AG04449 (cell line): ENCODE measurements around the gene ZNF789.

Experiments
- CTCF ChIA-PET: fragments of 350-600 bp; formaldehyde crosslinking; extraction: SDS; loops from one replicate; lab custom pipeline; 2021; ENCODE audit warnings: antibody characterized with exemption; lab: Yijun Ruan, JAX
- POLR2A ChIA-PET: fragments of 400-600, 350-600 bp; formaldehyde crosslinking; extraction: SDS; loops from one replicate; lab custom pipeline; 2020; ENCODE audit warnings: antibody characterized with exemption, inconsistent platforms; lab: Yijun Ruan, JAX
- DNase-seq: peaks from one replicate; pipeline ENCODE4 v3.0.0-alpha.2; 2010; ENCODE audit warnings: low read depth, low spot score
- H3K4me3 ChIP-seq: 2 replicates; pipeline ENCODE4 v1.5.1; 2011; ENCODE audit warnings: low read depth, mild to moderate bottlenecking, control low read depth, low read length
- CTCF ChIP-seq: IDR thresholded peaks from one replicate; pipeline ENCODE4 v1.5.1; 2011; ENCODE audit warnings: mild to moderate bottlenecking, moderate library complexity, low read length, control low read depth, inconsistent platforms; ENCODE audit not compliant: insufficient read depth; ENCODE audit errors: missing control alignments

ZNF789 gene

GRCh38 chr7:99478464-99479440, 6.1 kb downstream of the ZNF789 start:
- POLR2A ChIA-PET: no interaction called here
- no peak overlapping the region for H3K4me3 ChIP-seq
- no peak for TF ChIP-seq CTCF
- CTCF ChIA-PET: no interaction called here
- DNase-seq: no peak

GRCh38 chr7:99485094-99485493, 12.4 kb downstream of the ZNF789 start:
- DNase-seq: no peak
- H3K4me3 ChIP-seq: no peak overlapping the region
- ChIA-PET CTCF (no interaction called here), POLR2A (no interaction called here)
- no peak for TF ChIP-seq CTCF

GRCh38 chr7:99489235-99489634, 16.5 kb downstream of the ZNF789 start:
- DNase-seq: no peak
- ChIA-PET POLR2A (no interaction called here), CTCF (interaction anchor here (1.0 kb wide), 1 partner anchor 14 kb away, joined by 3 read pairs; no protein-coding TSS in a partner anchor)
- H3K4me3 ChIP-seq: no peak overlapping the region
- no peak for TF ChIP-seq CTCF

- DNase-seq: no peak
- ChIA-PET POLR2A (no interaction called here), CTCF (interaction anchor here (1.0 kb wide), 1 partner anchor 90 kb away, joined by 3 read pairs; no protein-coding TSS in a partner anchor)
These were observed 18.2 kb downstream of the ZNF789 start for GRCh38 chr7:99490878-99491277.

GRCh38 chr7:99493823-99494222, 21.1 kb downstream of the ZNF789 start:
- ChIA-PET CTCF (no interaction called here), POLR2A (no interaction called here)
- no peak for DNase-seq
- H3K4me3 ChIP-seq: no peak overlapping the region
- TF ChIP-seq CTCF: no peak

More at GRCh38 chr7:99490878-99491277, 18.2 kb downstream of the ZNF789 start:
- no peak overlapping the region for H3K4me3 ChIP-seq
- no peak for TF ChIP-seq CTCF
